AG04449 (cell line): Measurements from ENCODE around the gene PLCL1.

ENCODE experiments used
- CTCF ChIA-PET: fragments of 350-600 bp; formaldehyde crosslinking; extraction: SDS; loops from one replicate; lab custom pipeline; 2021; ENCODE audit warnings: antibody characterized with exemption; lab: Yijun Ruan, JAX
- POLR2A ChIA-PET: fragments of 400-600, 350-600 bp; formaldehyde crosslinking; extraction: SDS; loops from one replicate; lab custom pipeline; 2020; ENCODE audit warnings: antibody characterized with exemption, inconsistent platforms; lab: Yijun Ruan, JAX
- DNase-seq: peaks from one replicate; pipeline ENCODE4 v3.0.0-alpha.2; 2010; ENCODE audit warnings: low read depth, low spot score
- H3K4me3 ChIP-seq: 2 replicates; pipeline ENCODE4 v1.5.1; 2011; ENCODE audit warnings: low read depth, mild to moderate bottlenecking, control low read depth, low read length
- CTCF ChIP-seq: IDR thresholded peaks from one replicate; pipeline ENCODE4 v1.5.1; 2011; ENCODE audit warnings: mild to moderate bottlenecking, moderate library complexity, low read length, control low read depth, inconsistent platforms; ENCODE audit not compliant: insufficient read depth; ENCODE audit errors: missing control alignments

PLCL1 gene

DNA sequence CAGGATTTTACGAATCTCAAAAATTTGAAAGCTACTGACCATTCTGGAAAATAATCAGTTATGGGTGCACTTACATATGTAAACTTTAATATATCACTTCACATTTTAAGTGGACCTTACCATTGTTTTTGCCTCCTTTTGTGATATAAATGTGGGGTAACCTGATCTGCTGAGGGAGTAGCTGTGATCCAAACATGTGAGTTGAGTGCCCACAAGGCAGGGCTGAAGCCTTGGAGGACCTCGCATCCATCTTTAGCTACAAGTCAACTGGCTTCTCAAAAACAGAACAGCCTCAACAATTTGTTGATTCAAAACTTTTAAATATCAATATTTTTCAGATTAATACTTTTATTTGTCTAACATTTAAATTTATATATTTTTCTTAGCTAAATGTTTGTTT, 178.2 kb downstream of the PLCL1 start:
- no peak for DNase-seq
- H3K4me3 ChIP-seq: no peak overlapping the region
- TF ChIP-seq CTCF: no peak
- ChIA-PET CTCF (no interaction called here), POLR2A (no interaction called here)

DNA sequence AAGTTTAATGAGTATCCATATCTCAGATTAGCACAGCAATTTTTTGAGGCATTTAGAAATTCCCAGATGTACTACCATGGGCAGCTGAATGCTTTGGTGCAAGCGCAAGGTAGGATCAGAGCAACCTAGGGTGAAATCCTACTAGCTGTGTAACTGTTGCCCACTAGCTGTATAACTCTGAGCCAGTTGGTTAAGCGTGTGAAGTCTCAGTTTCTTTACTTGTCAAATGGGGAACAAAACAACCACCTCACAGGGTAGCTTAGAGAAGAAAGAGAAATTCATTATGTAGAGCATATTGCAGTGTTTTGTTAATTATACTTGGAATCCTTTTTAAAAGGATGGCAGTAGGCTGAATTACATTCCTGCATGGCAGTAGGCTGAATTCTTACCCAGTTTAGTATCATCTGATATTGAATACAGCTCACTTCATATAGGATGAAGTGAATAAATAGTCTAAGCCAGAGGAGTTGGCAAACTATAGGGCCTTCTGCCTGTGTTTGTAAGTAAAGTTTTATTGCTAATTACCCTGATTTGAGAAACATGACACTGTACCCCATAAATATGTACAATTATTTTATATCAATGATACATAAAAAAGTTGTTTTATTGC, 180.7 kb downstream of the PLCL1 start:
- POLR2A ChIA-PET: no interaction called here

GRCh38 chr2:197986977-197987376, 182.6 kb downstream of the PLCL1 start:
- POLR2A ChIA-PET: no interaction called here
- no peak overlapping the region for H3K4me3 ChIP-seq
- CTCF ChIA-PET: no interaction called here
- TF ChIP-seq CTCF: no peak
- no peak for DNase-seq

More for the DNA sequence above, 180.7 kb downstream of the PLCL1 start:
- H3K4me3 ChIP-seq: no peak overlapping the region
- CTCF ChIA-PET: interaction anchor here (0.7 to 1.2 kb wide), 2 partner anchors 45 to 181 kb away, joined by 3 read pairs; partner anchors contain the start of gene PLCL1
- no peak for TF ChIP-seq CTCF
- DNase-seq: no peak

DNA sequence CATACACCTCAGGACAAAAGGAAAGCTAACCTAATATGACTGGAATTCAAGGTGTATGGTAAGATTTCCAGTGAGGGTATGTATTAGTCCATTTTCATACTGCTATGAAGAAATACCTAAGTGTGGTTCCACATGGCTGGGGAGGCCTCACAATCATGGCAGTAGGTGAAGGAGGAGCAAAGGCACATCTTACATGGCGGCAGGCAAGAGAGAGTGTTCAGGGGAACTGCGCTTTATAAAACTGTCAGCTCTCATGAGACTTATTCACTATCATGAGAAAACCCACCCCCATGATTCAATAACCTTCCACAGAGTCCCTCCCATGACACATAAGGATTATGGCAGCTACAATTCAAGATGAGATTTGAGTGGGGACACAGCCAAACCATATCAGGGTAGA, 186.0 kb downstream of the PLCL1 start:
- ChIA-PET POLR2A (no interaction called here), CTCF (no interaction called here)
- no peak overlapping the region for H3K4me3 ChIP-seq
- TF ChIP-seq CTCF: no peak
- no peak for DNase-seq

GRCh38 chr2:197992482-197993133, 188.2 kb downstream of the PLCL1 start:
- H3K4me3 ChIP-seq: no peak overlapping the region
- POLR2A ChIA-PET: no interaction called here
- TF ChIP-seq CTCF: no peak
- DNase-seq: no peak
- CTCF ChIA-PET: no interaction called here

- no peak for DNase-seq
- ChIA-PET CTCF (no interaction called here), POLR2A (no interaction called here)
- TF ChIP-seq CTCF: no peak
- H3K4me3 ChIP-seq: no peak overlapping the region
Measured at GRCh38 chr2:197993363-197993762, 189.0 kb downstream of the PLCL1 start.
